Femur (tissue), 1 donor: ENCODE results near the gene SDR42E1.

Source experiments
- DNase-seq: peaks from one replicate; pipeline ENCODE4 v3.0.0-alpha.2; 2017

The SDR42E1 gene, protein sequence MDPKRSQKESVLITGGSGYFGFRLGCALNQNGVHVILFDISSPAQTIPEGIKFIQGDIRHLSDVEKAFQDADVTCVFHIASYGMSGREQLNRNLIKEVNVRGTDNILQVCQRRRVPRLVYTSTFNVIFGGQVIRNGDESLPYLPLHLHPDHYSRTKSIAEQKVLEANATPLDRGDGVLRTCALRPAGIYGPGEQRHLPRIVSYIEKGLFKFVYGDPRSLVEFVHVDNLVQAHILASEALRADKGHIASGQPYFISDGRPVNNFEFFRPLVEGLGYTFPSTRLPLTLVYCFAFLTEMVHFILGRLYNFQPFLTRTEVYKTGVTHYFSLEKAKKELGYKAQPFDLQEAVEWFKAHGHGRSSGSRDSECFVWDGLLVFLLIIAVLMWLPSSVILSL

DNA sequence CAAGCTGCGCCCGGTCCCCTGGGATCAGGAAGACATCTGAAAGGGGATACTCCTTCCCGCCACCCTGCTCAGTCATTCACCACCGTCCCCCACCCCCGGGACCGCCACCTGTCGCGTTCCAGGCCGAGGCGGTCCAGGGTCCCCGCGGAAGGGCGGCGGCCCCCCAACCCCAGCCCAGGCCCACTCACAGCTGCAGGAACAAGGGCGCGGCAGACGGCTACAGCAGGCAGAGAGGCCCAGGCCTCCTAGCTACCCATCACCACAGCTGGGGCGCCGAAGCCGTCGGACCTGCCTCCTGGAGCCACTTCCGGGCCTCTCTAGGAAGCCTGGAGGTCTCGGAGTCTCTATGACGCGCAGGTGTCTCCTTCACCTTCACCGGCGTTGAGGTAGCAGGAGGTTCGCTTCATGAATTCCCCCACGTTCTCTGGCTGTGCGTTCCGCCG lies at the start of gene SDR42E1:
SDR42E1 (minus strand) TSS at position 272 of the 443 bp plus-strand sequence. CDS start 10,612 bp downstream, outside the sequence.
- peak; percentile 25 for DNase-seq

DNA sequence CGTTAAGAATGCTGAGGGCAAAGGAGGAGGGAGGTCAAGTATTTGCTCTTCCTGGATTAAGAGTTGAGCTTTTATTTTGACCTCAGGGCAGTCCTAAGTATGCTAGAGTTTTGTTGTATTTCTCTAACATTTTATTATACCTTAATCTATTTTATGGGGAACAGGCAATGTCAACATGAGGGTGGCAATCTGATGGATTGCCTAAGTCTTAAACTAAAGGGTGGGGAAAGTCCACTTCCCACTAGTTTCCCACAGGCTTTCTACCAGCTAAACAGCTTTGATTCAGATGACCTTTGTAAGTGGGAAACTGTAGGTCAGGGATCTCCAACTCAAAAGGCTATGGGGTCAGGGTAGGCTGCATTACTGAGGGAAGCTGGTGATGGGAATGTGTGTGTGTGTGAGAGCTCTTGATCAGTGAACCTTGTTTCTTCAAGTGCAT lies 48.7 kb upstream of the SDR42E1 start:
- DNase-seq = no peak

DNA sequence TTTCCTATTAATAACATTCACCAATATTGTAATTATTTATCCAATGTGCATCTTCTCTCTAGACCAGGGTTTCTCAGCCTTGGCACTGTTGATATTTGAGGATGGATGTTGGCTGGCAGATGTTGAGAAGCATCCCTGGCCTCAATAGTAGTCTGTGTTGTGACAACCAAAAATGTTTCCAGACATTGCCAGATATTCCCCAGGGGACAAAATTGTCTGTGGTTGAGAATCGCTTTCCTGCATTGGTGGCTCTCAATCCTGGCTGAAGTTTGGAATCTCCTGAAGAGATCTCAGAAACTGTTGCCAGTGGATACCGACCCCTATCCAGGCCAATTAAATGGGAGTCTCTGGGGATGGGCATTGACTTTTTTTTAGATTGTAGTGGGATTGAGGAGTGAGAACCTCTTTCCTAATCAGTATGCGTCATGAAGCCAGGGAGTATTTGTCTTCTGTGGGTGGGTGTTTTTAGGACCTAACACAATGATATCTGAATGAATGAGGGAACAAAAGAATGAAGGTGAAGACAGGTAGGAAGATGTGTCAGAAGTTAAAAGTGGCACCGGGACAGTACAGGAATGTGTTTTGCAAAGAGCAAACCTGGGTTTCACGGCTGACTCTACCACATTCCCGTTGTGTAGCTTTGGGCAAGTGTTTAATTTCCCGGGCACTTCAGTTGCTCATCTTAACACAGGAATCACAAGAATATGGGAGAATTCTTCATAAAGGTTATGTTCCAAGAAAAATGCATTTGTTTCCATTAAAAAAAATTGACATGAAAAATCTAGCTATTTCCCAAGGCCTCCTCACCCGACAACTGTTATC lies 48.1 kb upstream of the SDR42E1 start:
- no peak for DNase-seq

DNA sequence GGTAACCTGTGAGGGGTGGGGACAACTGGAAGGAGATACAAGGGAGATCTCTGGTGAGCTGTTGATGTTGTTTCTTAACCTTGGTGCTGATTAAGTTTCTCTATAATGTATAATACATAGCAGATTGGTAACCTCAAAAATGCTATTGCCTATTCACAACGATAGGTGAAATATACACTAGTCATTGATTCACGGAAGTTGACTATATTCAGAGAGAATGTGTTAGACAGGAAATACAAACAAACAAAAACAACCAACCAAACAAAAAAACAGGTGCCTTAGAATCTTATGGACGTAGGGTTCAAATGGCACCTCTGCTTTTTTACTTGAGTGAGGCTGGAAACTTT lies 45.3 kb upstream of the SDR42E1 start:
- DNase-seq = no peak

DNA sequence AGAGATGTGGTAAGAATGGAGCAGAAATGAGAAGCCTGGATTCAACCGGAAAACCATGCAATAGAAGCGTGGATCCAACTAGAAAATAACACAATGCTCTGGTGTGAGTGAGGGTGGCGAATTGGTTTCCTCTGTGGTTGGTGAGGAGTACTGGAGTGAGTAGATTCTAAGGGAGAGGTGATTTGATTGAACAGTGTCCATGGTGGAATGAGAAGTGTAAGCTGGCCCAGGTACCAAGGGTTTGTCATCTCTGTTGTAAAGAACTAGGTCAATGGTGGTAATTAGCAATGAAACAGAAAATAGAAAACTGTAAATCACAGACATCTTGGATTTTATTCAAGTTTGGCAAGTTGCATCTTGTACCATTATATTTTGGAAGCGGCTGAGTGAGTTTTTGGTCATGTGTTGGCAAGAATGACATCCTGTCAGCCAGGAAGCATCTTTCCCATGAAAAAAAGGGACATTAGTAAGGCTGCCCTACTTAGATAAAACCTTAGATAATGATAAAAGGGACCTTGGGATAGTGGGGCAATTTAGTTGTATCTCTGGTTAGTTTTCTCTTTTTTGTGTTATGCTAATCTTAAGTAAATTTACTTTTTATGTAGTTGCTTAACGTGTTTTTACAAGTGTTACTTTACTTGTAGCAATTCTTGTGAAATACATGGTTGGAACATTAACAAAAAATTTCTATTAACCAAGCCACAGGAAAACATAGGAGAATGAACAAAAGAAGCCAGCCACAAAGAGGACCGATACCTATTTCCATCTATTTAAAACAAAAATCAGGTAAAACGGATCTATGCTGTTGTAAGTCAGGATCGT lies 44.7 kb upstream of the SDR42E1 start:
- no peak for DNase-seq

DNA sequence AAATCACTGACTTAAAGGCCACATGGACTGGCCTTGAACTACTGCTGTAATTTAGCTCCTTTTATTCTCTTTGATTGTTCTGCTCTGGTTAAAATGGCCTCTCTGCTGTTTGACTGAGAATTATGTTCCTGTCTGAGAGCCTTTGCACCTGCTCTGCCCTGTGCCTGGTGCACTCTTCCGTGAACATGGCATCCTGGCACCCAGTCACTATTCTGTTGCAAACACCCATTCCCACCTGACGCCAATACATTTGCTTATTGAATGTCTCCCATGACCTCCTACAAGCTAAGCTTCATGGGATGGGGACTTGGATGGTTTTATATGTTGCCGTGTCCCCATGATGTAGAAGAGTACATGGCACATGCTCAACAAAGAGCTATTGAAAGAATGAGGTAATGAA lies 43.8 kb upstream of the SDR42E1 start:
- no peak for DNase-seq

DNA sequence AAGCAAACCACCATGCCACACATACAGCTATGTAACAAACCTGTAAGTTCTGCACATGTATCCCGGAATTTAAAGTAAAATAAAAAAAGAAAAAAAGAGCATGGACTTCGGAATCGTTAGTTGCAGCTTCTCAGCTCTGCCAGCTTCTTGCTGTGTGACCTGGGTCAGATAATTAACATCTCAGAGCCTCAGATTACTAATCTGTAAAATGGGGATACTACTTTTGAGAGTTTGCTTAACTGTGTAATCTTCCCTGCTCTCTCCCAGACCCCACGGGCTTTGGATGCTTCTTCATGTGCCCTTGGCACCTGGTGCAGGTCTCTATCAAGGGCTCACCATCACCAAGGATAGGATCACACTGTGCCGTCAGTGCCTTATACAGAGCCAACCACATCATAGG lies 40.4 kb upstream of the SDR42E1 start:
- DNase-seq = no peak

DNA sequence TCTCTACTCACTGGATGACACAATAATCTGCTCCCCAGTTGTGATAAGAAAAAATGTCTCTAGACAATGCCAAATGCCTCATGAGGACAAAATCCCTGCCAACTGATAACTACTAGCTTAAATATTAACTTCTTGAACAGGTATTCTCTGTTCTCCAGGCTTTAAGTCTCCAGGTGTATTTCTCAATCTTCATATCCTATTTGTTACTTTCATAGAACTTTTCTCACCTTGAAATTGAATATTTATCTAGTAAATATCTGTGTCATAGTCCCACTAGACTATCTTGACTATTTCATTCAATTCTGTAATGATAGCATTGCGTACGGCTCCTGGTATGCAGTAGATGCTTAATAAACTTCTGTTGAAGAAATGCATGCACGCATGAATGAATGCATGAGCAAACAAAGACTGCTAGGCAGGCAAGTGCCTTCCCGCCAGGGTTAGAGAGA lies 39.7 kb upstream of the SDR42E1 start:
- DNase-seq = no peak

DNA sequence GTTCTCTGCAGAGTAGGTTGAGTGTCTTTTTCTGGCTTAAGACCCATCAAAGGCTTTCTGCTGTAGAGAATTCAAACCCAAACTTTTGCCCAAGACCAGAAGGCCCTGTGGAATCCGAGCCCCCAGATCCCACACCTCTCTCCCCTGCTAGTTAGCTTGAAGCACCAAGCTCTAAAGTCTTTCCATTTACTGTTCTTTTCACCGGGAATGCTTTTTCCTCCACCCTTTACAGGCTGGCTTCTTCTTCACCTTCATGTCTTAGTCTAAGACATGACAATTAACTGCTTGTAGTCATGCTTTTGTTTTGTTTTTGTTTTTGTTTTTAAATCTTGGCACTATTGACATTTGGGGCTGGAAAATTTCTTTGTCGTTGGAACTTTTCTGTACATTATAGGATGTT lies 39.2 kb upstream of the SDR42E1 start:
- DNase-seq = no peak

DNA sequence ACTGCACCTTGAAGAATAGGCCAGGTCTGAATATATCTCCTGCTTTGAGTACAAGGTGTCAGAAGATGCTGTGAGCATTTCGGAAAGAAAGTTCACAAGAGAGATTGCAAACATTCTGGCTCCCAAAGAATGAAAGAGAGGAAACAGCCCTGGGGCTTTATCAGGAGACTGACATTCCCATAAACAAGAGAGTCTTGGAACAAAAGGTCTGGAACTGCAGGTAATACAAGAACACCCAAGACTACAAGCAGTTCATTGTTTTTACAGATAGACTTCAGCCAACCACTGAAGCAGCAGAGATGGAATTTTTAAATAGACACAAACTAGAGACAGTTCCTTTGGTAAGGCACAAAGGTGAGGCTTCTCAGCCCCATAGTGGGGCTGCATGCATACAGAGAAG lies 38.2 kb upstream of the SDR42E1 start:
- DNase-seq = no peak

DNA sequence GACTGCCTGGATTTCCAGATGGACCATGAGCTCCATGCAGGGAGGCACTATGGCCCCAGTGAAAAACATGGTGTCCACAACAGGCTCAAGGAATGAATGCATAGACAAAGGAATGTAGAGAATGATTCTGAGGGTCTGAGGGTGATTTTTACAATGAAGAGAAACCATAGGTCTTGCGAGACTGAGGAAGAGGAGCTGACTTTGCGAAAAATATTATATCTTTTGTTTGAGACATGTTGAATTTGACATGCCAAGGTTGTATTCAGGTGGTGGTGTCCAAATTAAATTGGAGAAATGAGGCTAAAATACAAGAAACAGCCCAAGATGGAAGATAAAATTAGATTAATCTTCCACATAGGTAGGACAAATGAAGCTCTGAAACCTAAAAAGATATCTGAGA lies 36.5 kb upstream of the SDR42E1 start:
- no peak for DNase-seq

DNA sequence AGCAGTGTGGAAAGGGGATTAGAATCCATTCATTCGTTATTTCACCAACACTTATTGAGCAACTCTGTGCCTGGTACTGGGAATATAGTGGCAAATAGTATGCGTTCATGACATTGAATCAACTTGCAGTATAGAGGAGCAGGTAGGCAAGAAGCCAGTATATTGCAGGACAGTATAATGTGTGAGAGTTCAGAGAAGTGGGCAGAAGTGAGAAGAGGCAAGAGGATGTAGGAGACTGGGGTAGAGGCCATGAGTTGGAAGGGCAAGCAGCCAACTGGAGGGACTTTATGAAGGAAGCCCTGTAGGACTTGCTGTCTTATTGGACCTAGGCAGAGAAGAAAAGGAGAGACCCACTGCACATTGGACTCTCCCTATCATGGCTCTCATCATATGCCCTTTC lies 36.1 kb upstream of the SDR42E1 start:
- DNase-seq = no peak

DNA sequence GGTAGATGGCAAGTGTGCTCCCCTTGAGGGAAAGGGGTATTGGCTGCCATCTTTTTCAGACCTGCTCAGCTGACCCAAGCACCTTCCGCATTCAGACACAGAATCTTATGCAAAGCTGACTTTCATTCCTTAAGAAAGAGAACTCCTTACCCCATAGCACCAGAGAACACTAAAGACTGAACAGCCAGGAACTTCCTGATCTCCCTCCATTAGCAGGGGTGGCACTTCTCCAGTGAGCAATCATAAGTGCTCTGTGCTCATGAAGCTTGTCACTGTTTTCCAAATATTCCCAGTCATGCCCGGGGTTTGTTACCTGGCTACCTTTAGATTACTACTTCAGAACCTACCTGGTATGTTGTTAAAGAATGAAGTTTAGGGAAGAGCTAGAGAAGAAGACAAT lies 35.7 kb upstream of the SDR42E1 start:
- DNase-seq = no peak

DNA sequence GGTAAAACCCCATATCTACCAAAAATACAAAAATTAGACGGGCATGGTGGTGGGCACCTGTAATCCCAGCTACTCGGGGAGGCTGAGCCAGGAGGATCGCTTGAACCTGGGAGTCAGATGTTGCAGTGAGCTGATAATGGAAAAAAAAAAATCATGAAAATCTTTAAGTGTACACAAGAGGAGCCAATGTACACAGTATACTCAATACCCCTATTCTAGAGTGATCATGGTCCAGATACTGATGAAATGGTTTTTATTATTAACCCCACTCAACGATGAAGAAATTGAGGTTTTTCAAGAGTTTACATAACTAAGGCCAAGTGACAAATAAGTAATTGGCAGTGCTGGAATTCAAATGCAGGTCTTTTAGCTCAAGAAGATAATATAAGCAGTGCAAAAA lies 35.3 kb upstream of the SDR42E1 start:
- no peak for DNase-seq

DNA sequence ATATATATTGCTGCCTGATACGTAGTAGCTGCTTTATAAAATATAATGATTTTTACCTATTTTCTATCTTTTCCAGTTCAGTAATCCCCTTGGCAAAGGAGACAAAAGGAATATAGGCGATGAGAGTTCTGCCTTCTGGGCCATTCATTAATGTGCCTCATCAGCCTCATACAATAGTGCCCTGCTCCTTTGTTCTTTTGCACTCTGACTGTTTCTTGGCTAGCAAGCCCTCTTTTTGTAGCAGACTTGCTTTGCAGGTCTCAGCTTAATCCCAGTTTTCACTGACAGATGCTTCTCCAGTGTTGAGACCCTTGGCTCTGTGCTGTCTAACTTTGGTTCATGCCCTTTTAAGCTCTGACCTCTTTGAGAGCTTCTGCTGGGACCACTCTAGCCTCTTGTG lies 34.2 kb upstream of the SDR42E1 start:
- DNase-seq = no peak

DNA sequence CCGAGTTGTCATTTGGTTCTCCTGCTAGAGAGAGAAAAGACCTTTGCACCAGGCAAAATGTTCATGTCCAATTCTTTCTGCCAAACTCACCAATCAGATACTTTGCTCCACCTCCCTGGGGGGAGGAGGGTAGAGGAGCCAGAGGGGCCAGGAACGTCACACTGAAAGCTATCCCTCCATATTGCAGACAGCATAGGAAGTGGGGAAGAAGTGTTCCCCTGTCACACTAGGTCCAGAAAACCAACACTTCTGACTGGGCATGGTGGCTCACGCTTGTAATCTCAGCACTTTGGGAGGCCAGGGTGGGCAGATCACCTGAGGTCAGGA lies 33.3 kb upstream of the SDR42E1 start:
- no peak for DNase-seq

DNA sequence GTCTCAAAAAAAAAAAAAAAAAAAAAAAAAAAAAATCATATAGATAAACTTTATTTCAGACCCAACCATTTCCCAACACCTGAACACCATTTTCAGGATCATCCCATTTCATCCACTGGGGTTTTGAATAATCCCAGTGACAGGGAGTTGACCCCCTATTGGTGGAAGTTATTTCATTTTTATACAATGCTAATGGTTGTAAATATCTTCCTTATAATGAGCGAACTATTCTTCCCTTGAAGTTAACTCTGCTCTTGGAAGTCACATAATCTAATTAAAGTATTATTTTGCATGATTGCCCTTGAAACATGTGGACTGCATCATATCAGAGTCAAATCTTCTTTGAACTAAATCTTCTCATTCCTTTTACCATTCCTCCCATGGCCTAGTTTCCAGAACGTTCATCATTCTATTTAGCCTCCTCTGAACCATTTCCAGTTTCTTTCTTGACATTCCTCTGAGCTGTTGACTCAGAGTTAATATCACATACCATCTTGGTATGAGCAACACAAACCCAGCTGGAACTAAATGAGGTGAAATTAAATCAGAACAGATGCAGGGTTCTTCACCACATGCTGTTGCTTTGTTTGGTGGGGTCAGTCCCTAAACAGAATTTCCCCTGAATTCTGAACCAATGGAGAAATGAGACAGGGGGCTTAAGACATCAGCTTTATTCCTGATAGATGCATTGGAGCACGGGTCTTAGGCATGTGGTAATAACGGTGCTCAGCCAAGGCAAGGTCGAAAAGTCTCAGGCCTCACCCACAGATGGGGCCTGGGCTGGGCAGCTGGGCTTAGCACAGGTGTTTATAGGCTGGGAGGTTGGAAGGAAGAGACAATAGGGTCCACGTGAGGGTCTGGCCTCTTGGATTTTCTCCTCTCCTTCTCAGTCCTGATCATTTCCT lies 32.7 kb upstream of the SDR42E1 start:
- no peak for DNase-seq

DNA sequence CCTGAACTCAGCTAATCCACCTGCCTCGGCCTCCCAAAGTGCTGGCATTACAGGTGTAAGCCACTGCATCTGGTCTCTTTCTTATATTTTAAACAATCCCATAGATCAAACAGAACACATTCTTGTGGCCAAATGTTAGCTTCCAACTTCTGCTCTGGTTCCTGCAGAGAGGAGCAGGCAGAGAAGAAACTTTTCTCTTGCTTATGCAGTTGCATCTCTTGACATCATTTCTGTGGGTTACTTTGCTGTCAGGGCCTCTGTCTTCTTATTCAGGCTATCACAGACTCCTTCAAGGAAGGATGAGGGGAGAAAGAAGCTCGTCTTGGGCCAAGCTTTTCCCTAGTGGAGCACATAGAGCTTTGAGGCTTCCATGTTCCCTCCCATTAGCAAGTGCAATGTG lies 31.6 kb upstream of the SDR42E1 start:
- no peak for DNase-seq

DNA sequence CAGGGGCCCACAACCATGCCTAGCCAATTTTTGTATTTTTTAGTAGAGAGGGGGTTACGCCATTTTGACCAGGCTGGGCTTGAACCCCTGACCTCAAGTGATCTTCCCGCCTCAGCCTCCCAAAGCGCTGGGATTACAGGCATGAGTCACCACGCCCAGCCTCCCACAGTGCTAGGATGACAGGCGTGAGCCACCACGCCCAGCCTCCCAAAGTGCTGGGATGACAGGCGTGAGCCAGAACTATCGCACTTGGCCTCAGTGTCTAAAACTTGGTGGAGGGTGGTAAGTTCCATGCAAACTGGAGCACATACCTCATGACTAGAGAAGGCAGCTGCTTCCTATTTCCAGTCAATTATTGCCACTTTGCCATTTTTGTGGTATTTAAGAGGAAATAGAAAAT lies 30.9 kb upstream of the SDR42E1 start:
- DNase-seq = no peak

DNA sequence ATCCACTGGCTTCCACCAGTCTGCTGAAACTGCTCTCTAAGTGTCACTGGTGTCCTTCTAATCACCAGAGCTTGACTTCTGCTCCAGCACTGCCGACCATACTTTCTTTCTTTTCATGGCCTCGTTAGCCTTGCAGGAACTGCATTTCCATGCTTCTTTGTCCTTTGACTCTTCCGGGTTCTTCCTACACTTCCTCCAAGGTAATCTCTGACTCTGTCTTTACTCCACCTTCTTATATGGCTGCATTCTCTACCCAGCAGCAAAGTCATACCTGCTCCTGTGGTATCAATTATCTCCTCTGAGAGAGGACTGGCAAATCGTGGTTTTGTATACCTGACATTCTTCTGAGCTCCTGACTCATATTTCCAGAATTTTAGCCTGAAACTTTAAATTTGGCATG lies 30.3 kb upstream of the SDR42E1 start:
- DNase-seq = no peak

DNA sequence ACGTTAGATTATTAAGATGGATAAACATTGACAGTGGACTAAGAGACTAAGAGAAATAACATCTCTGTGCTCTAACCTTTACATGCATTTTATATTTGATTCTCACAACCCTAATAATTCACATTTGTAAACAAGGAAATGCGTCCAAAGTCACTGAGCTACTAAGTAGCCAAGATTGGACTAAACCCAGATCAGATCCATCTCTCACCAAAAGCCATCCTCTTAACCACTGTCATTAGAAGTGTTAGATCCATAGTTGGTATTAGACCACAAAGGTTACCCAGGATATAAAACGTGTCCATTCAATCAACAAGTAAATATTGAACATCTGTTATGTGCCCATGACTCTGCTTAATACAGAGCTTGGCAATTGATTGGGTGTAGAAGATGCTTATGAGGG lies 29.0 kb upstream of the SDR42E1 start:
- DNase-seq = no peak

DNA sequence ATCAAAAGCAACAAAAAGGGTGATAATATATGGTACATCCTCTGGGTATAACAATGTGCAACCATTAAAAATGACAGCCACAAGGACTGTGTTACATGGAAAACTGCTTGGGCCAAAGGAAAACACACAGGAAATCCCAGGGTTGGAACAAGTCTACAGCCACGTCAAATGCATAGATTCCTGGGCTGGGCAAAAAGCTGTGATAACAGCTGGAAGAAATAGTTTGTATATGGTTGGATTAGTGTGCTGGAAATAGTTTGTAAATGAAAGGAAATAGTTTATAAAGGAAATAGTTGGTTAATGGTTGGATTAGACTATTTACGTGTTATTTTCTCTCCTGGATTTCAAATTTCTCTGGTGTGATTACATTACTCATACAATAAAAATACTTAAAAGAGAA lies 26.4 kb upstream of the SDR42E1 start:
- no peak for DNase-seq
